ENCODE measurements around the gene PPFIA4.

The PPFIA4 gene

DNA sequence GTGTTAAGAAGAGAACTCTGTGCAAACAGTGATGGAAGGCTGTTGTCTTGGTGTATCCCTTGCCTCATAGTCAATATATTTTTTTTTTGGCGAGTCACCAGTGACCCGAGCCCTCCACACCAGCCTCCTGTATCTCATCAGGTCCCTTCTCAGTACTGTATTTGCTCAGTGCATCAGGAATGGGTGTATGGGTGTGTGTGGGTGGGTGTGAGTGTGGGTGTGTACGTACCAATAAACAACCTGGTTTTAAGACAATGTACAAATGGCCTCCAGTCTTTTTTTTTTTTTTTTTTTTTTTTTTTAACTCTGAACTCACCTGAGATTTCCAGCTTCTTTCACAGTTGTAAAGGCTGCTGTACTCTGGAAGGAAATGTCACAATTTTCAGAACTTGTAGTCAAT is 52.2 kb downstream of the PPFIA4 start:
- peaks cover 32 to 33% of the 10 kb centered on the region in 2 experiments for H3K4me1 ChIP-seq (ENCODE audit: control insufficient read depth in 1 of 2, insufficient read depth in 1 of 2, low read depth in 1 of 2, low read length in 1 of 2)
- H3K9me3 ChIP-seq: no peaks in the 10 kb centered on the region
- H3K27ac ChIP-seq: no peak overlapping the region
- no peak overlapping the region for H3K4me3 ChIP-seq (ENCODE audit: low read depth in 1 of 2, low read length in 1 of 2)
- no peaks in the 10 kb centered on the region for H3K27me3 ChIP-seq
- peaks cover 17% of the 10 kb centered on the region for H3K36me3 ChIP-seq
- TF ChIP-seq, protein P1, sequence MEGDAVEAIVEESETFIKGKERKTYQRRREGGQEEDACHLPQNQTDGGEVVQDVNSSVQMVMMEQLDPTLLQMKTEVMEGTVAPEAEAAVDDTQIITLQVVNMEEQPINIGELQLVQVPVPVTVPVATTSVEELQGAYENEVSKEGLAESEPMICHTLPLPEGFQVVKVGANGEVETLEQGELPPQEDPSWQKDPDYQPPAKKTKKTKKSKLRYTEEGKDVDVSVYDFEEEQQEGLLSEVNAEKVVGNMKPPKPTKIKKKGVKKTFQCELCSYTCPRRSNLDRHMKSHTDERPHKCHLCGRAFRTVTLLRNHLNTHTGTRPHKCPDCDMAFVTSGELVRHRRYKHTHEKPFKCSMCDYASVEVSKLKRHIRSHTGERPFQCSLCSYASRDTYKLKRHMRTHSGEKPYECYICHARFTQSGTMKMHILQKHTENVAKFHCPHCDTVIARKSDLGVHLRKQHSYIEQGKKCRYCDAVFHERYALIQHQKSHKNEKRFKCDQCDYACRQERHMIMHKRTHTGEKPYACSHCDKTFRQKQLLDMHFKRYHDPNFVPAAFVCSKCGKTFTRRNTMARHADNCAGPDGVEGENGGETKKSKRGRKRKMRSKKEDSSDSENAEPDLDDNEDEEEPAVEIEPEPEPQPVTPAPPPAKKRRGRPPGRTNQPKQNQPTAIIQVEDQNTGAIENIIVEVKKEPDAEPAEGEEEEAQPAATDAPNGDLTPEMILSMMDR (IDR thresholded peaks at IDR 0.05): no peak

DNA sequence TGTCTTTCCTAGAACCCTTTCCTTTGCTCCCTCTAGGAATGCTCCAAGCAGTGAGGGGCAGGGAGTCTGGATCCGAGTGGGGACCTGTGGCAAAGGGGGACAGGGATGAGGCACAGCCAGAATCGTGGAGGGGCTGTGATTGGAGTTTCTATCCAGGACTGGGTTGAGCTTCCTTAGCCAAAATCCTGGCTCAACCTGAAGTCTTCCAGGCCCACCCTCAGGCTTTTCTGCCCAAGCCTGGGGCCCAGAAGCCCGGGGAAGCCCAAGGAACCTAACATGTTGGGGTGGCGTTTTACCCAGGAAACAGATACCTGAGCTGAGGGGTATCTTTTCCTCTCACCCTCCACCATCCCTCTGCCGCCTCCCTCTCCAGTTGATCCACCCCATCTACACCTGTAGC is 54.2 kb downstream of the PPFIA4 start:
- TF ChIP-seq, protein P1 (IDR thresholded peaks at IDR 0.05): no peak
- Histone ChIP-seq H3K4me1 (ENCODE audit: control insufficient read depth in 1 of 2, insufficient read depth in 1 of 2, low read depth in 1 of 2, low read length in 1 of 2) (peaks cover 26% of the 10 kb centered on the region in 2 experiments), H3K36me3 (peaks cover 17% of the 10 kb centered on the region), H3K27me3 (no peaks in the 10 kb centered on the region), H3K4me3 (ENCODE audit: low read depth in 1 of 2, low read length in 1 of 2) (no peak overlapping the region), H3K27ac (no peak overlapping the region), H3K9me3 (no peaks in the 10 kb centered on the region)

DNA sequence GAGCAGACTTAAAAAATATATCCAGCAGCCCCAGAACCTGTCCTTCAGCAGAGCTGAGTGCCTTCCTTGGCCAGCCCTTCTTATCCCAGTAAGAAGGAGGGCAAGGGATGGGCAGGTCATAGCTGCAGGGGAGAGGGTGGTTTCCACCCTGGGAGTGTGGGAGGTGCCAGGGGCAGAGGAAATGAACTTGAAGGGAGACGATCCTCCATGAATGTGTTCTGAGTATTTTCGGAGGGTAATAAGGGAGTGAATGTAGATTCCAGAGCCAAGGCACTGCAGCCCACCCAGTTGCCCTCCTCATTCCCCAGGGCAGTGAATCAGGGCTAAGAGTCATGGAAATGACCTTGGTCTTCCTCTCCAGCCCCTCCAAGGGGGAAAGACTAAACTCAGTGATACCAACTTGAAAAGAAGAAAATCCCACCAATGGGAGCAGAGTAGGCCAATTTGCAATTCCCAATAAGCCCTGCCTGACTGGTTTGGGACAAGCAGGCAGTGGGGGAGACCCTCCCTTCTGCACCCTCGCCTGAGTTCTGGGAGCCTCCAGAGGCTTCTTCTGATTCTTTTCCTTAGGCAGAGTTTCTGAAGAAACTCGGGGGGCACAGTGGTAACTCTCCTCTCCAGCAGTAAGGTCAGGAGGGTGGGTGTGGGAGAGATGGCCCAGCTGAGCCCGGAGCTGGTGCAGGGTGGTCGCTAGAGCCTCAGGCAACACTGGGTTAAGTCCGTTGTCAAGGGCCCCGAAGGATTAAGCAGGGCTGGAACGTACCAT is 55.4 kb downstream of the PPFIA4 start:
- no peaks in the 10 kb centered on the region for H3K27me3 ChIP-seq
- no peak overlapping the region for H3K4me3 ChIP-seq (ENCODE audit: low read depth in 1 of 2, low read length in 1 of 2)
- TF ChIP-seq, protein P1 (IDR thresholded peaks at IDR 0.05): no peak
- no peak overlapping the region for H3K27ac ChIP-seq
- H3K9me3 ChIP-seq: no peaks in the 10 kb centered on the region
- peaks cover 17% of the 10 kb centered on the region for H3K36me3 ChIP-seq
- peaks cover 15 to 16% of the 10 kb centered on the region in 2 experiments for H3K4me1 ChIP-seq (ENCODE audit: control insufficient read depth in 1 of 2, insufficient read depth in 1 of 2, low read depth in 1 of 2, low read length in 1 of 2)

DNA sequence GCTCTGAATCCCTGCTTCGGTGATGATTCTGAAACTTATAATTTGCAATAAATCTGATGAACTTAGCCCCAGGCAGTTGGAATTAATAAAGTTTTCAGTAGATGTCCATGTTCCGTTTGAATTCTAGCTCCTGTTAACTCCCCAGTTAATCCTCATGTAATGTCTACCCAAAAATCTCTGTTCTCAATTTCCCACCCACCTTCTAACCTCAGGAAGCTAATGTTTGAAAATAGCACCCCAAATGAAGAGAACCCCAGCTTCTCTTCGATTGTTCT is 55.9 kb downstream of the PPFIA4 start:
- Histone ChIP-seq H3K9me3 (no peaks in the 10 kb centered on the region), H3K36me3 (peaks cover 17% of the 10 kb centered on the region), H3K27ac (no peak overlapping the region), H3K4me1 (ENCODE audit: control insufficient read depth in 1 of 2, insufficient read depth in 1 of 2, low read depth in 1 of 2, low read length in 1 of 2) (peaks cover 15 to 16% of the 10 kb centered on the region in 2 experiments), H3K4me3 (ENCODE audit: low read depth in 1 of 2, low read length in 1 of 2) (no peak overlapping the region), H3K27me3 (no peaks in the 10 kb centered on the region)
- TF ChIP-seq, protein P1 (IDR thresholded peaks at IDR 0.05): no peak

DNA sequence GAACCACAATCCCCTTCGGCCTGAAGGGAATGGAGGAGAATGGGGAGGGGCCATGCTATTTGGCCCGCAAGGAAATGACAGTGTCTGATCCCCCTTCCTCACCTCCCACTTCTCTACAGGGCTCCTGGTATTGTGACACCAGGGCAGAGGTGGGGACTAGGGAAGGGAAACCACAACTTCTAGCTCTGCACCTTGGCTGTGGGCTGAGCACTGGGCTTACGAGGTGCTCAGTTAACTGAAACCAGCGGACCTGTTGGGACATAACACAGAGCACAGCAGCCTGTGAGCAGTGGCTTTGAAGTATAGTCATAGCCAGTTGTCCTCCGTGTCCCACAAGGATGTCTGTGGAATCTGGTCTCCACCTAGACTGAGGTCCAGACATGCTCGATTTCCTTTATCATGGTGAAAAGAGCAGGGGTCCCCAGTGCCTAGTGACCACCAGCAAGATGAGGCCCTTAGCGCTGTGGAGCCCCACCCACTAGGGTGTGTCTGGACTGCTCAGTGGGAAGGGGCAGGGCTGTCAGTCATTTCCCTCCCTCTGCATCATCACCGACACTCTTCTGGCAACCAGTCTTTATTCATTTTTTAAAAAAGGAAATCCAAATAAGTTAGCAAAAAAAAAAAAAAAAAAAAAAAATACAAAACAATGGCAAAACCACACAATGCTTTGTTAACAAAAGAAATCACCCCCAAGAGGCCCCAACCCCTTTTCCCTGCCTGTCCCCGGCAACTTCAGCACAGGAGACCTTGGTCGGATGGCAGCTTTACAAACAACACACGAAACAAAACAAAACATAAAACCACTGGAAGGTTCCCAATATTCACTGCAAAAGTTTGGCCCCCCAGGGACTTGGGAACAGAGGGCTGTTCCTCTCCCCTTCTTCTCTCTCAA is 56.5 kb downstream of the PPFIA4 start:
- Histone ChIP-seq H3K4me3 (ENCODE audit: low read depth in 1 of 2, low read length in 1 of 2) (no peak overlapping the region), H3K27ac (no peak overlapping the region), H3K27me3 (no peaks in the 10 kb centered on the region), H3K4me1 (ENCODE audit: control insufficient read depth in 1 of 2, insufficient read depth in 1 of 2, low read depth in 1 of 2, low read length in 1 of 2) (peaks cover 15 to 16% of the 10 kb centered on the region in 2 experiments), H3K9me3 (no peaks in the 10 kb centered on the region), H3K36me3 (peaks cover 17% of the 10 kb centered on the region)
- TF ChIP-seq, protein P1 (IDR thresholded peaks at IDR 0.05): no peak

Measured in neutrophil (primary cell).